Measurements from ENCODE around the gene ENC1. TPM values are rescaled to one million over a fixed set of nuclear protein-coding genes. Genes with fewer than 3 reads are reported as not detected.

The ENC1 gene
- total RNA-seq, 1 experiment from 2014 or later = 37.0 TPM

DNA sequence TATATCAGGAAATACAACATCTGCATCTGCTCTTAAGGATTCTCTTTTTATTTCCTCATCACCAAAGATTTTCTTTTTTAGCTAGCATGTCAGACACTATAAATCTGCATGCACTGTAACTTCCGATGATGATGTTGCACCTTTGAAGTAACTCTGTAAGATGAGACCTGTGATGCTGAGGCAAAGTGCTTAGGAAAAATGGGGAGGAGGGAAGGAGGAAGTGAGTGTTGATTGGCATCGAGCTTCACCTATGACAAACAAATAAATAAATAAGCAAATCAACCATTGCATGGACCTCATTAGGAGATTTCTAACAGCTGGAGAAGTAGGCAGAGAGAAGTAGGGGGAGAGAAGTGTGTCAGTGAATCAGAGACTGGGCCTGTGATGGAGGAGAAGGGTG lies 52.6 kb downstream of the ENC1 start:
- Histone ChIP-seq H3K27ac (ENCODE audit: low read length) (no peak overlapping the region), H3K27me3 (ENCODE audit: control insufficient read depth, insufficient read depth, low read length) (no peaks in the 10 kb centered on the region), H3K36me3 (ENCODE audit: control insufficient read depth, insufficient read depth, low read length) (no peaks in the 10 kb centered on the region), H3K9me3 (ENCODE audit: control insufficient read depth, insufficient read depth, low read depth, low read length) (no peaks in the 10 kb centered on the region), H3K4me1 (ENCODE audit: control insufficient read depth, insufficient read depth, low read length) (no peaks in the 10 kb centered on the region), H3K4me3 (ENCODE audit: low read depth in 2 of 2, low read length in 2 of 2) (no peak overlapping the region)
- ChIA-PET CTCF (no interaction called here), POLR2A (no interaction called here)
- in situ Hi-C loops (cut with HindIII; ENCODE audit: low pct_unique_long_range_greater_than_20kb, low sequenced_read_pairs) = no loop called here
- no TSS peak for BruUV-seq (replicated peaks)
- ATAC-seq = no peak
- DNase-seq (ENCODE audit: low read depth, low spot score) = no peak
- TF ChIP-seq, protein P1, sequence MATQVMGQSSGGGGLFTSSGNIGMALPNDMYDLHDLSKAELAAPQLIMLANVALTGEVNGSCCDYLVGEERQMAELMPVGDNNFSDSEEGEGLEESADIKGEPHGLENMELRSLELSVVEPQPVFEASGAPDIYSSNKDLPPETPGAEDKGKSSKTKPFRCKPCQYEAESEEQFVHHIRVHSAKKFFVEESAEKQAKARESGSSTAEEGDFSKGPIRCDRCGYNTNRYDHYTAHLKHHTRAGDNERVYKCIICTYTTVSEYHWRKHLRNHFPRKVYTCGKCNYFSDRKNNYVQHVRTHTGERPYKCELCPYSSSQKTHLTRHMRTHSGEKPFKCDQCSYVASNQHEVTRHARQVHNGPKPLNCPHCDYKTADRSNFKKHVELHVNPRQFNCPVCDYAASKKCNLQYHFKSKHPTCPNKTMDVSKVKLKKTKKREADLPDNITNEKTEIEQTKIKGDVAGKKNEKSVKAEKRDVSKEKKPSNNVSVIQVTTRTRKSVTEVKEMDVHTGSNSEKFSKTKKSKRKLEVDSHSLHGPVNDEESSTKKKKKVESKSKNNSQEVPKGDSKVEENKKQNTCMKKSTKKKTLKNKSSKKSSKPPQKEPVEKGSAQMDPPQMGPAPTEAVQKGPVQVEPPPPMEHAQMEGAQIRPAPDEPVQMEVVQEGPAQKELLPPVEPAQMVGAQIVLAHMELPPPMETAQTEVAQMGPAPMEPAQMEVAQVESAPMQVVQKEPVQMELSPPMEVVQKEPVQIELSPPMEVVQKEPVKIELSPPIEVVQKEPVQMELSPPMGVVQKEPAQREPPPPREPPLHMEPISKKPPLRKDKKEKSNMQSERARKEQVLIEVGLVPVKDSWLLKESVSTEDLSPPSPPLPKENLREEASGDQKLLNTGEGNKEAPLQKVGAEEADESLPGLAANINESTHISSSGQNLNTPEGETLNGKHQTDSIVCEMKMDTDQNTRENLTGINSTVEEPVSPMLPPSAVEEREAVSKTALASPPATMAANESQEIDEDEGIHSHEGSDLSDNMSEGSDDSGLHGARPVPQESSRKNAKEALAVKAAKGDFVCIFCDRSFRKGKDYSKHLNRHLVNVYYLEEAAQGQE (IDR thresholded peaks at IDR 0.05; ENCODE audit: insufficient read depth in 1 of 2, low read depth in 2 of 2, low read length in 1 of 2) = no peak
- TF ChIP-seq, protein P2, sequence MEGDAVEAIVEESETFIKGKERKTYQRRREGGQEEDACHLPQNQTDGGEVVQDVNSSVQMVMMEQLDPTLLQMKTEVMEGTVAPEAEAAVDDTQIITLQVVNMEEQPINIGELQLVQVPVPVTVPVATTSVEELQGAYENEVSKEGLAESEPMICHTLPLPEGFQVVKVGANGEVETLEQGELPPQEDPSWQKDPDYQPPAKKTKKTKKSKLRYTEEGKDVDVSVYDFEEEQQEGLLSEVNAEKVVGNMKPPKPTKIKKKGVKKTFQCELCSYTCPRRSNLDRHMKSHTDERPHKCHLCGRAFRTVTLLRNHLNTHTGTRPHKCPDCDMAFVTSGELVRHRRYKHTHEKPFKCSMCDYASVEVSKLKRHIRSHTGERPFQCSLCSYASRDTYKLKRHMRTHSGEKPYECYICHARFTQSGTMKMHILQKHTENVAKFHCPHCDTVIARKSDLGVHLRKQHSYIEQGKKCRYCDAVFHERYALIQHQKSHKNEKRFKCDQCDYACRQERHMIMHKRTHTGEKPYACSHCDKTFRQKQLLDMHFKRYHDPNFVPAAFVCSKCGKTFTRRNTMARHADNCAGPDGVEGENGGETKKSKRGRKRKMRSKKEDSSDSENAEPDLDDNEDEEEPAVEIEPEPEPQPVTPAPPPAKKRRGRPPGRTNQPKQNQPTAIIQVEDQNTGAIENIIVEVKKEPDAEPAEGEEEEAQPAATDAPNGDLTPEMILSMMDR (IDR thresholded peaks at IDR 0.05) = no peak
- TF ChIP-seq SIN3A (IDR thresholded peaks at IDR 0.05; ENCODE audit: borderline replicate concordance, insufficient read depth, low read depth, low read length) = no peak
- no peak for TF ChIP-seq POLR2AphosphoS5 (IDR thresholded peaks at IDR 0.05; ENCODE audit: low read depth, low read length)
- TF ChIP-seq TCF7L2 (IDR thresholded peaks at IDR 0.05; ENCODE audit: low read depth, low read length) = no peak
- intact Hi-C loops (cut with micrococcal nuclease; ENCODE audit: unreplicated experiment) = no loop called here

DNA sequence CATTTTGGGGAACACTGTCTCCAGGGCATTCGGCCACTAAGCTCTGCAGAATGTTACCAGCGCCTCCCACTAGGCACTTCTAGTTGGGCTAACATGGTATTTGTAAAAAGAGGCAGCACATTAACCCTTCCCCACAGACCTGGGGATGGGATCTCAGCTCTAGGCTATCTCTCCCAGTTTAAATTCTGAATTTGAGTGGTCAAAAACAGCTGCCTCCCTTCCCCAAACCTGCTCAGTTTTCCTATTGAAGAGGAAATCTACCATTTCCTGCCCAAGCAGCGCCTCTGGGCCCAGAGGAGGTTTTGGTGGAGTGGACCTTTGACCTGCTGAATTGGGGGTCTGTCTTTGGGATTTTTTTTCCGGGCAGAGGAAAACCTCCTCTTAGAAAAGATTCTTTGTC lies 53.2 kb downstream of the ENC1 start:
- BruUV-seq (replicated peaks) = no TSS peak
- in situ Hi-C loops (cut with HindIII; ENCODE audit: low pct_unique_long_range_greater_than_20kb, low sequenced_read_pairs) (no loop called here), intact Hi-C loops (cut with micrococcal nuclease; ENCODE audit: unreplicated experiment) (no loop called here)
- Histone ChIP-seq H3K9me3 (ENCODE audit: control insufficient read depth, insufficient read depth, low read depth, low read length) (no peaks in the 10 kb centered on the region), H3K4me1 (ENCODE audit: control insufficient read depth, insufficient read depth, low read length) (no peaks in the 10 kb centered on the region), H3K27ac (ENCODE audit: low read length) (no peak overlapping the region), H3K4me3 (ENCODE audit: low read depth in 2 of 2, low read length in 2 of 2) (no peak overlapping the region), H3K27me3 (ENCODE audit: control insufficient read depth, insufficient read depth, low read length) (no peaks in the 10 kb centered on the region), H3K36me3 (ENCODE audit: control insufficient read depth, insufficient read depth, low read length) (no peaks in the 10 kb centered on the region)
- DNase-seq (ENCODE audit: low read depth, low spot score) (no peak), ATAC-seq (no peak)
- ChIA-PET CTCF (no interaction called here), POLR2A (no interaction called here)
- TF ChIP-seq, protein P1 (IDR thresholded peaks at IDR 0.05; ENCODE audit: insufficient read depth in 1 of 2, low read depth in 2 of 2, low read length in 1 of 2) = no peak
- TF ChIP-seq SIN3A (IDR thresholded peaks at IDR 0.05; ENCODE audit: borderline replicate concordance, insufficient read depth, low read depth, low read length) = no peak
- no peak for TF ChIP-seq TCF7L2 (IDR thresholded peaks at IDR 0.05; ENCODE audit: low read depth, low read length)
- no peak for TF ChIP-seq POLR2AphosphoS5 (IDR thresholded peaks at IDR 0.05; ENCODE audit: low read depth, low read length)
- TF ChIP-seq, protein P2 (IDR thresholded peaks at IDR 0.05) = no peak
